Endothelial cell of umbilical vein (primary cell): ENCODE results near the gene NUP62. TPM values are rescaled to one million over a fixed set of nuclear protein-coding genes. Genes with fewer than 3 reads are reported as not detected.

Experiments used
- BruUV-seq: library from RNA; stranded (reverse); fragments of 400-500 nt; replicated peaks from 2 replicates; lab custom pipeline; 2021; lab: Mats Ljungman, UMichigan
- CTCF ChIA-PET: fragments of 300-600, 350-600 bp; sonication (Branson Sonifier 250); formaldehyde crosslinking; loops from one replicate; lab custom pipeline; 2021; ENCODE audit warnings: antibody characterized with exemption, inconsistent platforms; lab: Charles Lee
- POLR2A ChIA-PET: fragments of 300-600, 350-600 bp; sonication (Branson Sonifier 250); formaldehyde crosslinking; loops from one replicate; lab custom pipeline; 2021; ENCODE audit warnings: antibody characterized with exemption, inconsistent platforms; lab: Charles Lee
- DNase-seq: peaks from one replicate; pipeline ENCODE4 v3.0.0-alpha.2; 2011; ENCODE audit warnings: low read depth, low spot score
- FAIRE-seq: peaks from 2 replicates; lab custom pipeline; 2011; peaks lifted over from hg19 to GRCh38; lab: Jason Lieb, UNC
- H2AFZ ChIP-seq: 2 replicates; pipeline ENCODE4 v1.6.0; 2012; ENCODE audit warnings: low read depth, low read length, control low read depth, inconsistent platforms
- H3K27ac ChIP-seq: 2 replicates; pipeline ENCODE4 v1.5.1; 2011; ENCODE audit warnings: low read depth, mild to moderate bottlenecking, control low read depth, low read length, moderate library complexity; ENCODE audit not compliant: insufficient read depth
- H3K27me3 ChIP-seq, 2 experiments: 2 replicates each; pipeline versions ENCODE4 v1.6.0 to v1.6.1; 2011; ENCODE audit warnings: low read length in 2 of 2, mixed read lengths in 1 of 2; ENCODE audit not compliant: control insufficient read depth in 2 of 2, insufficient read depth in 2 of 2
- H3K36me3 ChIP-seq, 2 experiments: 2 replicates in 1 of 2; 3 replicates in 1 of 2; pipeline ENCODE4 v1.5.1; 2011; ENCODE audit warnings: low read length in 2 of 2, mild to moderate bottlenecking in 1 of 2, moderate library complexity in 1 of 2; ENCODE audit not compliant: control insufficient read depth in 2 of 2, insufficient read depth in 2 of 2; ENCODE audit errors: extremely low read depth in 1 of 2
- H3K4me1 ChIP-seq: 3 replicates; pipeline ENCODE4 v1.5.1; 2011; ENCODE audit warnings: mild to moderate bottlenecking, low read length; ENCODE audit not compliant: control insufficient read depth, insufficient read depth; ENCODE audit errors: extremely low read depth
- H3K4me2 ChIP-seq: 2 replicates; pipeline ENCODE4 v1.6.1; 2011; ENCODE audit warnings: low read length, control low read depth, mixed read lengths; ENCODE audit not compliant: insufficient read depth
- H3K4me3 ChIP-seq, 3 experiments: fragments of 200-600 bp in 1 of 3; sonication (generic), shearing (Covaris generic) in 1 of 3; replicated peaks in 1 of 3; 2 replicates each; pipeline ENCODE4 v1.5.1; 2011 to 2016; ENCODE audit warnings: control low read depth in 3 of 3, low read length in 3 of 3, mild to moderate bottlenecking in 2 of 3, inconsistent platforms in 1 of 3, low read depth in 1 of 3, moderate library complexity in 1 of 3; ENCODE audit not compliant: insufficient read depth in 1 of 3
- H3K79me2 ChIP-seq: 2 replicates; pipeline ENCODE4 v1.6.0; 2012; ENCODE audit warnings: low read length, inconsistent platforms; ENCODE audit not compliant: control insufficient read depth, insufficient read depth
- H3K9ac ChIP-seq: replicated peaks from 2 replicates; pipeline ENCODE3; 2011; ENCODE audit warnings: low read length, control low read depth; ENCODE audit not compliant: insufficient read depth; ENCODE audit errors: extremely low read depth
- H3K9me1 ChIP-seq: replicated peaks from 3 replicates; pipeline ENCODE4 v1.6.0; 2011; ENCODE audit warnings: mild to moderate bottlenecking, low read length; ENCODE audit not compliant: control insufficient read depth, insufficient read depth; ENCODE audit errors: extremely low read depth
- H3K9me3 ChIP-seq: replicated peaks from 2 replicates; pipeline ENCODE4 v1.5.1; 2012; ENCODE audit warnings: low read length, inconsistent platforms; ENCODE audit not compliant: control insufficient read depth, insufficient read depth
- H4K20me1 ChIP-seq: replicated peaks from 2 replicates; pipeline ENCODE3; 2011; ENCODE audit warnings: mild to moderate bottlenecking, low read length; ENCODE audit not compliant: control insufficient read depth, insufficient read depth; ENCODE audit errors: extremely low read depth
- CTCF ChIP-seq, 2 donors: IDR thresholded peaks; 1 replicate in 1 of 2; 2 replicates in 1 of 2; pipeline ENCODE4 v1.5.1; 2011; ENCODE audit warnings: low read length in 2 of 2, mild to moderate bottlenecking in 2 of 2, moderate library complexity in 2 of 2, control low read depth in 1 of 2, inconsistent platforms in 1 of 2, low read depth in 1 of 2; ENCODE audit not compliant: insufficient read depth in 1 of 2; ENCODE audit errors: extremely low read depth in 1 of 2
- GATA2 ChIP-seq: IDR thresholded peaks from 2 replicates; pipeline ENCODE4 v1.7.0; 2011; ENCODE audit warnings: low read depth, mild to moderate bottlenecking, moderate library complexity, mixed read lengths, low read length; ENCODE audit not compliant: insufficient read length, insufficient read depth
- MAX ChIP-seq: IDR thresholded peaks from 2 replicates; pipeline ENCODE4 v1.6.1; 2011; ENCODE audit not compliant: insufficient read depth, insufficient read length
- MYC ChIP-seq: IDR thresholded peaks from one replicate; pipeline ENCODE4 v1.6.1; 2011; ENCODE audit warnings: mild to moderate bottlenecking, low read depth, low read length
- POLR2A ChIP-seq: IDR thresholded peaks from 2 replicates; pipeline ENCODE4 v1.6.1; 2012; ENCODE audit warnings: low read depth, mild to moderate bottlenecking, control low read depth, low read length
- dilution Hi-C: fragments of 300-500 bp; cut with MboI; formaldehyde crosslinking; loops from one replicate; pipeline ENCODE4 v1.15.0; 2019; ENCODE audit warnings: low sequenced_read_pairs; ENCODE audit not compliant: extremely low pct_ligation_motif_present
- intact Hi-C: fragments of 100-400 bp; cut with micrococcal nuclease; formaldehyde crosslinking; loops from one replicate; pipeline ENCODE4 v1.10.0; 2022
- polyA plus RNA-seq, 4 experiments: library from polyadenylated mRNA; depleted of rRNA in 3 of 4; stranded (reverse) in 3 of 4; unstranded in 1 of 4; fragments of >200 nt; gene quantifications; 2 replicates each; pipeline versions ENCODE4 v1.2.1 to v1.2.3, GENCODE V29; 2011 to 2012; ENCODE audit warnings: missing spikeins in 1 of 4
- total RNA-seq: library from RNA; stranded (reverse); gene quantifications from 2 replicates; pipeline ENCODE4 v1.2.3, GENCODE V29; 2021

Gene NUP62
- total and polyA plus RNA-seq, 2 donors (not counting 3 experiments of a cell fraction or from before 2014, with no cell fraction given), result 32.0 to 93.7 TPM

GRCh38 chr19:49891393-49891792 is 37.9 kb downstream of the NUP62 start:
- no peak overlapping the region for H3K4me3 ChIP-seq
- no TSS peak for BruUV-seq
- no peak for FAIRE-seq
- no peaks in the 10 kb centered on the region for H3K9me3 ChIP-seq
- POLR2A ChIA-PET, result interaction anchor here (0.7 kb wide), 1 partner anchor 496 kb away, joined by 6 read pairs; no protein-coding TSS in a partner anchor
- H3K27me3 ChIP-seq, result no peaks in the 10 kb centered on the region
- no peaks in the 10 kb centered on the region for H4K20me1 ChIP-seq
- CTCF ChIA-PET, result interaction anchor here (0.6 to 0.9 kb wide), 4 partner anchors 10 to 140 kb away, joined by 3 to 4 read pairs (median 3); no protein-coding TSS in a partner anchor
- dilution Hi-C loops (no loop called here), intact Hi-C loops (no loop called here)
- H3K4me2 ChIP-seq, result no peak overlapping the region
- H3K36me3 ChIP-seq, result no peaks in the 10 kb centered on the region
- no peaks in the 10 kb centered on the region for H3K9me1 ChIP-seq
- no peak for DNase-seq
- H3K9ac ChIP-seq, result no peak overlapping the region
- no peak overlapping the region for H3K27ac ChIP-seq
- H3K79me2 ChIP-seq, result no peaks in the 10 kb centered on the region
- H3K4me1 ChIP-seq, result peaks cover 5% of the 10 kb centered on the region
- H2AFZ ChIP-seq, result no peak overlapping the region
- TF ChIP-seq MAX (no peak), MYC (no peak), CTCF (IDR thresholded peaks at IDR 0.05; ENCODE audit: extremely low read depth in 1 of 2, insufficient read depth in 1 of 2, low read depth in 1 of 2, low read length in 2 of 2) (no peak), GATA2 (no peak), POLR2A (no peak)
